Left lobe of liver (tissue), 2 donors: ENCODE measurements around the gene PPM1H. TPM values are rescaled to one million over a fixed set of nuclear protein-coding genes. Genes with fewer than 3 reads are reported as not detected.
"Not testable (repeated sequence)": the region's sequence is repeated elsewhere in the genome, so short reads cannot be mapped to it uniquely, and the experiment has no call there.

Experiments
- ATAC-seq: fragments of 200-7000 bp; cut with Tn5 transposase; one replicate; pipeline ENCODE4 v1.9.1; 2020; ENCODE audit warnings: mild to moderate bottlenecking, moderate library complexity
- DNase-seq: peaks from one replicate; pipeline ENCODE4 v3.0.0-alpha.2; 2020; ENCODE audit warnings: low spot score
- total RNA-seq: library from RNA; stranded (reverse); gene quantifications from one replicate; pipeline ENCODE4 v1.2.1, GENCODE V29; 2021
- donor health status: DM: no; HTN: no; CAD: no; lungs with moderate emphysema.
- donor health status: DM: no; HTN: yes; CAD: no.

The PPM1H gene
- total RNA-seq, 1 donor from 2014 or later = 8.0 TPM

DNA sequence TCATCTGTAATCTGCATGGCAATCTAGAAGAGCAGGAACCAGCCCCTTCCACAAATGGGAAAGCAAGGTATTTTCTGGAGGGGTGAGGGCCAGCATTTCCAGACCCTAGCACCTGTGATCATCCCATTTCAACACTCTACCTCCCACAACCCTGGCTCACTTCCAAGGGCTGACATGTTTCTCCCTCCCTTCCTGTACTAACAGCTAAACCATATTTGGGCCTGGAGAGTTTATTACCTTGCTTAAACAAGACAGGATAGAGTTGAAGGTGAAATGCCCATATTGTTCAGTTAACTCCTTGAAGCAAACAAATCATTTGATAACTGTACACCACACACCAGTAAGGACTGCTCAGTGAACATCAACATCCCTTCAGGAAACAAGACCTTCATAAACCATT lies 158.4 kb downstream of the PPM1H start:
- DNase-seq (no peak), ATAC-seq (peak; percentile 30)

DNA sequence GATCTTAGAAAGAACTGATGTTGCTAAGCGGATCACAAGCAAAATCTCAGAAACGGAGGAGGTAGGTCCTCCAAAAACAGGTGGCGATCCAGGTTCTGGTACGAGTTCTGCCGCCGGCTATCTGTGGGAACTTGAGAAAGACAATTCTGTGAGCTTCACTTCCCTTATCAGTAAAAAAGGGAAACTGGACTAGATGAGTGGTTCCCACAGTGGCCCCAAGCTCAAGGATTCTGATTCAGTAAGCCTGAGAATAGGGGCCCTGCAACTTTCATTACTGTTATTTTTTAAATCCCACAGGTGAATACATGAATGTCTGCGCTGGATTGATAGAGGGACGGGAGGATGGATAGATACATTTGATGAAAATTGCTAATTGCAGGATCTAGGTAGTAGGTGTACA lies 160.2 kb downstream of the PPM1H start:
- ATAC-seq (no peak), DNase-seq (no peak)

DNA sequence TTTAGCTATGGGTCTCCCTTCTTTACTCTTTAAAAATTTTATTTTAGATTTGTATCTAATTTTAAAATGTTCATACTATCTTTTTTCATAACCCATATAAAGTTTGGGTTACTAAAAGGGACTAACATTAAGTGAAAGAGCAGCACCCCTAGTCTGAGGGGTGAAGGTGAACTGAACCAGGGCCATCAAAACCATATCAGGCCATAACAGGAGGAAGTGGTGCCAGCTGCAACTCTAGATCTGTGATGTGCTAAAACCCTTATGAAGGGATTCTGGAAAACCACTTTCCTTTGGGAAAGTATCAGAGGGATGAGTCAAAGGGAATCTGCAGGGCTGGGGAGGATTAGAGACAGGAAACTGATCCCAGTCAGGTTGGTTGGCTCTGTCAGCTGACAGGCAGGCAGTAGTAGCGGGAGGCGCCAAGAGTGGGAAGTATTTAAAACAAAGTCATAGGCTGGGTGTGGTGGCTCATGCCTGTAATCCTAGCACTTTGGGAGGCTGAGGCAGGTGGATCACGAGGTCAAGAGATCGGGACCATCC lies 162.5 kb downstream of the PPM1H start:
- ATAC-seq = no peak
- DNase-seq = no peak

DNA sequence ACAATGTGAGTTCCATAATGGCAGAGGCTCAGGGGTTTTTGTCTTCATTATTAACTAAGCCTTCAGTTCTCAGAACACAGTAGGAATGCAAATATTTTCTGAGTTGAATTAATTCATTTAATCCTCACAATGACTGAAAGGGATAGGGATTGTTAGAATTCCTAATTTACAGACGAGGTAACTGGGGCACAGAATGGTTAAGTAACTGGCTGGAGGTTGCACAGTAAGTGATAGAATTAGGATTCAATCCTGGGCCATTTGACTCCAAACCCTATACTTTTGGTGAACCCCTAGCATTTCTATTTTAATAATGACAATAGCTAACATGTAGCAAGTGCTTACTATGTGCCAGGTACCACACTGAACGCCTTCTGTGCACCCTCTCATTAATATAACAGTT lies 163.1 kb downstream of the PPM1H start:
- ATAC-seq (no peak), DNase-seq (no peak)

DNA sequence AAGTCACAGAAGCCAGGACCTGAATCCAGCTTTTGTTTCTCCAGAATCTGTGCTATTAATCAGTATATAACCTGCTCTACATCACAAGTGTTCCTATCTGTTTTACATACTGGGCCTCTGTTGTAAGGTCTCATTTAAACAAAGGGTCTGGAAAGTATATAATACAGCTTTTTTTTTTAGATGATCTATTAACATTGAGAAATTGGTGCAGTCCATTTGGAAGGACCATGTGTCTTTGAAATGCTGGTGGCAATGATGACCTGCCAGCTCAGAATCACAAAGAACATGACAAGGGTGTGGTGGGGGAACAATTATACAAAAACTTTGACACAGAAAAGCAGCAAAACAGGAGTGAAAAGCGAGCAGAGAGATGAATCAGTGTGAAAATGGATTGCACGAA lies 164.6 kb downstream of the PPM1H start:
- ATAC-seq (no peak), DNase-seq (no peak)

DNA sequence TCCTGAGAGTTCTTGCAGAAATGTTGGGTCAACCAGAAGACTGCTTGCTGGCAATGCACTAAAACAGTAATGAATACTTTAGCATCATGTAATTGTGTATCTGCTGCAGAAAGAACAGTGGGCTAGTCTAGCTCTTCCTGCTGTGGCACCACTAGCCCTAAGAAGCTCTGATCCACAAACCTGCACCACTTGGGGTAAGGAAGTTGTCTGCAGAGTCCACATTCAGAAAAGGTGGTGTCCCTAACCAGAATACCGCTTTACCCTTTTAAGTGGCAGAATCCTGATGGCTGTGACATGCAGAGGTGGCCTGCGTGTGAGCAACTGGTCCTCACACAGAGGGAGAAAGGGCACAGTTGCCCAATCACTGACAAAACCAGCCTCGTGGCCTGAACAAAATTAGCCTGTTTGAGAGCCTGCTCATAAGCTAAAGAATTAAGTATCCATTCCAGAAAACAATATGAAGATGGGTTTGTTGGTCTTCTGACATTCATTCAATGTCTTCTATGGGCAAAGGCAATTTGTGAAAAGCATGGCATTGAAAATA lies 165.8 kb downstream of the PPM1H start:
- ATAC-seq = peak; percentile 61
- no peak for DNase-seq

DNA sequence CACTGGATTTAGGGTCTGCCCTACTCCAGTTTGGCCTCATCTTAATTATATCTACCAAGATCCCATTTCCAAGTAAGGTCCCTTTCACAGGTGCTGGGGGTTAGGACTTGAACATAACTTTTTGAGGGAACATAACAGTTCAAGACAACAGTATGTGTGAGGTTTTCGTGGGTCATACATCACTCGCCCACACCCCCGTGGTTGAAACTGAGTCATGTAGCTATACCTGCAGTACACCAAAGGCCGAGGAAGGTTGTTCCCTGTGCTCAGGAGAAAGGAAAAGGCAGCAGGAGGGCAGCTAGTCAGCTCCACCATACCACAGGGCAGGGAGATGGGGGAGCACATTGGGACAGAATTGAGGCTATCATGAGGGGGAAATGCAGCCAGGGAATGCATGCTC lies 167.0 kb downstream of the PPM1H start:
- DNase-seq = no peak
- ATAC-seq = no peak

DNA sequence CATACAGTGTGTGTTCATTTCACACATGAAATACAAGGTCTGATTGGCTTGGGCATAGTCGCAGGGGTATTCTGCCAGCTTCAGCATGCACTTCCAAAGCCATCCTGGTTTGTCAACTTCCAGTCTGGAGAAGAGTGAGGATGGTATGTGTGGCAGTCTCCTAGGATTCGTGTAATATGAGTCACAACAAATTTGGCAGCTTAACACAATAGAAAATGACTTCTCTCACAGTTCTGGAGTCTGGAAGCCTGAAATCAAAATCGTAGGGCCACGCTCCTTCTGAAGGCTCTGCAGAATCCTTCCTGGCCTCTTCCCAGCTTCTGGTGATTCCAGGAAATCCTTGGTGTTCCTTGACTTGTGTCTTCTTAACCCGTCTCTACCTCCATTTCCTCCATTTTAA lies 167.5 kb downstream of the PPM1H start:
- no peak for ATAC-seq
- DNase-seq = no peak

DNA sequence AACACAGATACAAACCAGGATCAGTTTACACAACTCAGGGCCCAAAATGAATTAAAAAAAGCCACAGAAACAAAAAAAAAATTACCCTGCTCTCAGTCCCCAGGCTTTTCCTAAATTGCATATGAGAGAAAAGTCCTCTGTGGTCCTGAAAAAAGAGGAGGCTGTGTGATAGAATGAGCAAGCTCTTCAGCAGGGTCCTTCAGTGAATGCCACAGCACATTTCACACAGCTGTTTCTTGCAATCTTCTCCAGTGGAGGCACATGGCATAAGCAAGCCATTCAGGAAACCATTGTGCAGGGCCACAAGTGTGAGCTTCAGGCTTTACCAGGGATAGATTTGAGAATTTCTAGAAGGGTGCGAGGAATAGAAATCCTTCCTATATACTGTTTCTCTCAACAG lies 168.5 kb downstream of the PPM1H start:
- DNase-seq (no peak), ATAC-seq (no peak)

DNA sequence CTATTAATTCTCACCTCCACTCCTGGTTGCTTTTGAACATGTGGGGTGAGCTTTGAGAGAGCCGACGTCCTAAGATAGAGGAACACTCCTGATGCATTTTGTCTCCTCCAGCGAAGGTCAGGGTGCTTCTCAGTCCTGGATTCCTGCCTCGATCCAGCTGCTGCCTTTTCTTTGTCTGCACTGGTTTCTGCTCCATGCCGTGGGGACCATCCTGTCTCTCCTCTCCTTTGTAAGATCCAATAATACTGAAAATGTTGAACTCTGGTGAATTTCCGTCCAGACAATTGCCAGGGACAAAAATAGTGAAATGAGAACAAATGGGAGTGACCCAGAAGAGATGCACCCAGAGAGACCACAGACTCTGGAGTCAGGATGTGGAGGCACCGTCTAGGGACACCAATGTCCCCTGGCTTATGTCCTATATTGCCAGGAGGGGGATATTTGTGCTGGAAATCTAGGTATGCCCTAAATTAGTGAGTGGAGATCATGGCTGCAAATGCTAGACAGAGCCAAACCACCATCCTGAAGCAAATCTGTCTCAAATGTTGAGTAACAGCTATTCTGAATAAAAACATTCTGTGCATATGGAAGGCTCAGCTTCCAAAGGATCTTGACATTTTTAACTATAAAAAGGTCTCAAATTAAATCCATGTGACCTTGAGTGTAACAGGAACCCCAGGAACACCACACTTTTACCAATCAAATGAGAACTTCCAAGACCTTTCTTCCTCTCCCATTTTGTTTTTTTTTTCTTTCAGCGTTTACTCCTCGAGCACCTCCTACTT lies 170.9 kb downstream of the PPM1H start:
- DNase-seq (no peak), ATAC-seq (no peak)

DNA sequence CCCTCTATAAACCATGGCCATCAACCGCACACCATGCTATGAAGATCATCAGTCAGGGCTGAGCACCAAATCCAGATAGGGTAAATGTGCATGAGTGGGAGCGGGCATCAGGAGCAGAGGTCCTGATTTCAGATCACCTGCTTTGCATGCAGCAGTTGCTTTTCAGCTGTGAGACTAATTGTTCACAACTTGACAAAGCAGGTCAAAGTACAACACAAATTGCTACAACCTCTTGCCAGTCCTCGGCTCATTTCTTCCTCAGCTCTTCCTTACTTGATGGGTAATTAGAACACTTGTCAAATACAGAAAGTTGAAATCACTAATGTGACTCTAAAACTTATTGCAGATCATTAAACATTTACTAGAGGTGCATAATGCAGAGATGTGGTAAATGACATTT lies 171.6 kb downstream of the PPM1H start:
- ATAC-seq = no peak
- DNase-seq = no peak

DNA sequence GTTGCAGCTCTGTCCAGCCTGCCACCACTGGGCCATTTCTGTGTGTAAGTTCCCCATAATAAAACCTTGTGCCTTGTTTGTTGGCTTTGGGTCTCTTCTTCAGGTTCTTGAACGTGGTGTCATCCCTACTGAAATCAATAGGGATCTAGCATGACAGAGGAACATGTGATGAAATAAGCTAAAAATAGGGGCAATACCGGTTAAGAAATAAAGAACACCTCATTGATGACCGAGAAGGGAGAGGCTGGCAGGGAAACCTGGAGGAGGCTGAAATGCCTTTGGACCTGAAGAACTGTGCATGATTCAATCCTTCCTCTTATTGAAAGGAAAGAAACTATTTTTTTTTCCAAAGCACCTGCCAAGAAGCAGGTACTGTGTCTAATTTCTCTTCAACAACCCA lies 172.3 kb downstream of the PPM1H start:
- DNase-seq (no peak), ATAC-seq (no peak)

DNA sequence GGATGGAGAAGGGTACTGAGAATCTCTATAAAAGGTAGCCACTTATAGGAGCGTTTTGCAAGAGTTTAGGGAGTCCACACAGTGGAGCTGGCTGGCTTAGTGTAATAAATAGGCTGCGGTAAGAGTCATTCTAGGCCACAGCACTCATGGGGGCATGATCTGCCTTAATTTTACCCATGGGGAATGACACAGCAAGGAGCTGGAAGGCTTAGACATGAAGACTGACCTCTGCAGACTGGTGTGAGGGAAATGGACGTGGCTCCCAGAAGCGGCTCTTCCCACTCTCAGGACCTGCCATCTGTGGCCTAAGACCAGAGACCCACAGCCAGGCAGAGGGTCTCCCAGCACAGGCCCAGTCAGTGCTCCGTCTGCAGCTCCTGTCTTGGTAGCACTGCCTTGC lies 173.3 kb downstream of the PPM1H start:
- ATAC-seq (no peak), DNase-seq (no peak)

DNA sequence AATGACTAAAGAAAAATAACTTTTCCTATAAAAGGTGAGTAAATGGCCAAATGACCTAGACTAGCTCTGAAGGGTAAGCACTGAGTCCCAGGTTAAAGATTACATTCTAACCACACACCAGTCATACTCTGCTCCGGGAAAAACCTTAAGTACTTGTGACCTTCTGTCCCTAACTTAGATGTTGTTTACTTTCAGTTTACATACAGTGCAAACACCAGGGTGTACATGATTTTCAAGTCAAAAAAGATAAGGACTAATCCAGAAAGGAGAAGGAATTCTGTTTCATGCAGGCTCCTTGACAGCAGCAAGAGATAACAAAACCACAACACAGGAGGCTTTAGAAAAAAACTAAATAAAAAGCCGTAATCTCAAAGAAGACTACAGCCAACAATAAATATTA lies 174.2 kb downstream of the PPM1H start:
- ATAC-seq (peak; percentile 89), DNase-seq (no peak)

DNA sequence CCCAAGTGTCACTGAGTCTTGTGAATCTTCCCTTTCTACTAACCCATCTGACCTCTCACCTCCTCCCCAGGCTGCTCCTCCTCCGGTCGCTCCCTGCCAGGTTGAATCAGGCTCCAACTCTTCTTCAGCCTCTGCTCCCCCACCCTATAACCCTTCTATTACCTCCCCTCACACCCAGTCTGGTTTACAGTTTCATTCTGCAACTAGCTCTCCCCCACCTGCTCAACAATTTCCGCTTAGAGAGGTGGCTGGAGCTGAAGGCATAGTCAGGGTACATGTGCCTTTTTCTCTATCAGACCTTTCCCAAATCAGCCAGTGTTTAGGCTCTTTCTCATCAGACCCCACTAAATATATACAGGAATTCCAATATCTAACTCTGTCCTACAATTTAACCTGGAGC lies 174.6 kb downstream of the PPM1H start:
- ATAC-seq = not testable (repeated sequence)

DNA sequence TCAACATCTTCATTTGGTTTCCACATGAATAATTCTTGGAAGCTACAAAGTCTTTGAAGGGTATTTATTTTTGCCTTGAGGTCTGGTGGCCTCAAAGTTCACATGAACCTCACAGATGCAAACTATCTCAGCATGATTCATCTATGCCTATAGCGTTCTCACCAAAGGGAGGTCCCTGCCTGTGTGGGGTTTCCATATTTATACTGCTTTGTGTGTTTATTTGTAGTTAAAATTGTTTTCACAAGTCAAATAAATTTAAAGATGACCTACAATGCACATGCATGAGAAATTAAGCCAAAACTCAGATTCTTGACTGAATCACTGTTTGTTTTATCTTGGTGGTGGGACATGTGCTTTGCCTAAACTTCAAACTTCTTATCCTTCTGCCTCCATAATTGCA lies 176.7 kb downstream of the PPM1H start:
- no peak for DNase-seq
- ATAC-seq = no peak

More for the DNA sequence above, 174.6 kb downstream of the PPM1H start:
- DNase-seq = not testable (repeated sequence)

DNA sequence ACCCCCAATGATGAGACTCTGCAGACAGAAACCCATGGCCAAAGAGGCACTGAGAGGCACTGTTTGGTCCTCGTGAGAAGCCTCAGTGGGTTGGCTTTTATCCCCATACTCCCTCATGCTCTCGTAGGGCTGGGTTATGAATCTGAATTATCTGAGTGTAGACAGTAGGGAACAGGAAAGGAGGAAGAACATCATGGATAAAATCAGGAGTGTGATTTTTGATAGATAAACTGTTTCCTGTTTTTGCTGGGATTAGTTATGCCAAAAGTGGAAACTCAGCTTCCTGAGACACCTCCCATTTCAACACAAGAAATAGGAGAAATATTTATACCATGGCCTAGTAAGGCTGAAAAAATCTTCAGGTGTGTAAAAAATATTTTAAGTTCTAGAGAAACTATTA lies 177.9 kb downstream of the PPM1H start:
- no peak for ATAC-seq
- no peak for DNase-seq

DNA sequence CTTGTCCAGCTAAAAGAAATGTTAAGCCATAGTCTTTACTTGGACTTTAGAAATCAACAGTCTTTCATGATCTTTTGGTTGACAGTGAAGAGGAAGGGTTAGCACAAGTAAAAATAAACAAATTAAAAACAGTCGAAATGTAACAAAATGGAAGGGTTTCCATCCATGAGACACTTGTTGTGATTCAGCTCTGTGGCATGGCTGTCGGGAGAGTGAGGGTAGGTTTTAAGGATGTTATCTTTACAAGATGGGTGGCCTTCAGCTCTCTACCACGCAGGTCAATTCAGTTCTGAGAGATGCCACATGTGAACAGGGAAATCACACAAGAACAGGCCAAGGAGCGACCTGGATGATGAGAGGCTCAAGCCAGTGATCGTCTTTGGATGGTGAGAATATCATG lies 180.2 kb downstream of the PPM1H start:
- ATAC-seq (no peak), DNase-seq (no peak)

DNA sequence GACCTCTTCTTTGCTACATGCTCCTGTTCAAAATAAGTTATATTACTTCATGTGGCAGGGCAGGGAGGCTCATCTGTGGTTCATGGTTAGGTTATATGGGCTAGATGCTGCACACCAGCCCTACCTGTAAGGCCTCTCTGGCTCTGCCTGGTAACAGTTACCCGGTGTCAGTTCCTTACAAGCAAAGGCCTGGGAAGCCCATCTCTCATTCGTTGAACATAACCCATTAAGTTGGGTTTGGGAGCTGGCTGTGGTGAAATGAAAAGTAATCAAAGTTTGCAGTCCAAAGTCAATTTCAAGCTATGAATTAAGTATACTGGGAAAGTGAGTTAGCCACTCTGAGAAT lies 183.2 kb downstream of the PPM1H start:
- ATAC-seq (no peak), DNase-seq (no peak)

DNA sequence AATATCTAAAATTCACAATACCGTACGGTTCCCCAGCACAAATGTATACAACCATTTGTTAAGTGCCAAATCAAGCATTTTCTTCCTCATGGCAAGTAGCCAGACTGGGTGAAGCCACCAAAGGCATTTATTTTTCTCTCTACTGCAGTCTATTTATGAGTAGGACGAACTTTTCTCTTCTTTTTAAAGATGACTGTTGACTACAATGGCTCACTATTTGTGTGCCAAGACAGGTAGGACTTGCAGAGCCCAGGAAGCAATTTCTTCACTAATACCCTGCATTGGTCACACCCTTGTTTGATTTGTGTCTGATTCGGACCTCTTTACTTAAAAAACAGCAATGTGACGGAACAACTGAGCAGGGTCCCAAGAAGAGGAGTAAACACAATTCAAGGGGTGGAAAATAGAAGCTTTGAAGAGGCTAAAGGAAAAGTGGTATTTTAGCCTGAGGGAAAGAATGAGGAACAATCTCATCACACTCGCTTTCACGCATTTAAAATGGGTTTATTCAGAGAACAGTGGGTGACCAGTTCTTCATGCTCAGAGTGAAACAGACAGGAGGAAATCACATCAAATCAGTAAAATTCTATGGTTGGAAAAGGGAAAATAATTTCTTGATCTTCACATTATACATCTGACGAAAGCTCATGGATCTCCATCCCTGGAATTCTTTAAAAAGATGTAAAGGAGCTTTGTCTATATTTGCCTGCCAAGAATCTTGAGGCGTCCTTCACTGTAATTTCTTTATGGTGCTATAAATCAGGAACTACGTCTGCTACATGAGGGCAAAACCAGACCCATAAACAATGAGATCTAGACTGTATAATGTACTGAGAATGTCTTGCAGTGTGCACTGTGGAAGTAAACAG lies 183.8 kb downstream of the PPM1H start:
- no peak for ATAC-seq
- DNase-seq = no peak

DNA sequence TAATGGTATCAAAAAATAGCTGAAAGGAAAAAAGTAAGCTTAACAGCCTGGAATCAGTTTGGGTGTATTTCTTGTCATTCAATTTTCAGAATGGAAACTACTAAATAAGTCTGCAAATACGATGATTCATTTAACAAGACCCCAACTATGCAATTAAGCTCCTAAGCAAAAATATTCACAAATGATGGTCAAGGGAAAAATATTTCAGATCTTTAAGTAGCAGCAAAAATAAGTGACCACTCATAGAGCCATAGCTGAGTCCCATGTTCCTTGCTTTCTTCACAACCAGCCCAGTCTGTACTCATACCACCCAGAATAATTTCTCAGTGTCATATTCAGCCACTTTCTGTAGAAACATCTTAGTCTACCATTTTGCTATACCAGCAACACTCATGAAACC lies 185.4 kb downstream of the PPM1H start:
- no peak for ATAC-seq

DNA sequence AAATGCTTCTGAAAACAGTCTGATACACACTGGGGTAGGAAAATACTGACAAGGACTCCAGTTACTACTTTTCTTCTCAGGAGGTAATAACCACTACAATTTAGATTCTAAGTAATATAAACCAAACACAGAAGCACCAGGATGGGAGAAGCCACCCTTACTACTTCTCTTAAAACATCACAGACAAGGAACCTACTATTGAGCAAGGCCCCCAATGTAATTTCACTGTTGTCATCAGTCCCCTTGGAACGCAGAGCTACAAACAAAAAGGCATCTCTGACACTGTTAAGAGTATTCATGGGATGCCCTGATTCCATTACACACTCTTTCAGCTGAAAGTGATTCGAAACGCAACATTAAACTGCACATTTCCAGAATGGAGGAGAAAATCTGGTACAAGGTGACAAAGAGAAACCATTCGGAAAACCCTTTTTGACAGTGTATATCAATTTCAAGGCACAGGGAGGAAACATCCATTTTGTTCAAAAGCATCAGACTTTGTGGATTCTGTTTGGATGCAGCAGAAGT lies 185.9 kb downstream of the PPM1H start:
- DNase-seq (no peak), ATAC-seq (no peak)

More for the DNA sequence above, 185.4 kb downstream of the PPM1H start:
- no peak for DNase-seq
